NOMO-1 treated with dmso at 0.1 percent for 144 hours (cell line): Measurements from ENCODE around the gene PRRX2.
"Not testable (repeated sequence)": the region's sequence is repeated elsewhere in the genome, so short reads cannot be mapped to it uniquely, and the experiment has no call there.

ENCODE experiments used
- DNase-seq: peaks from one replicate; lab custom pipeline; 2025; ENCODE audit not compliant: unreplicated experiment; lab: John Stamatoyannopoulos, UW

Gene PRRX2

DNA sequence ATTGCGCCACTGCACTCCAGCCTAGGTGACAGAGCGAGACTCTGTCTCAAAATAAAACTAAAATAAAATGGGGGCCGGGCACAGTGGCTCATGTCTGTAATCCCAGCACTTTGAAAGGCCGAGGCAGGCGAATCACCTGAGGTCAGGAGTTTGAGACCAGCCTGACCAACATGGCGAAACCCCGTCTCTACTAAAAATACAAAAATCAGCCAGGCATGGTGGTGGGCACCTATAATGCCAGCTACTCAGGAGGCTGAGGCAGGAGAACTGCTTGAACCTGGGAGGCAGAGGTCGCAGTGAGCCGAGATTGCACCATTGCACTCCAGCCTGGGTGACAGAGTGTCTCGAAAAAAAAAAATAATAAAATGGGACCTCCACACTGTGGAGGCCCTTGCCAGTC lies 29.1 kb upstream of the PRRX2 start:
- DNase-seq = not testable (repeated sequence)

GRCh38 chr9:129637102-129637501 lies 28.3 kb upstream of the PRRX2 start:
- DNase-seq = peak; percentile 8

DNA sequence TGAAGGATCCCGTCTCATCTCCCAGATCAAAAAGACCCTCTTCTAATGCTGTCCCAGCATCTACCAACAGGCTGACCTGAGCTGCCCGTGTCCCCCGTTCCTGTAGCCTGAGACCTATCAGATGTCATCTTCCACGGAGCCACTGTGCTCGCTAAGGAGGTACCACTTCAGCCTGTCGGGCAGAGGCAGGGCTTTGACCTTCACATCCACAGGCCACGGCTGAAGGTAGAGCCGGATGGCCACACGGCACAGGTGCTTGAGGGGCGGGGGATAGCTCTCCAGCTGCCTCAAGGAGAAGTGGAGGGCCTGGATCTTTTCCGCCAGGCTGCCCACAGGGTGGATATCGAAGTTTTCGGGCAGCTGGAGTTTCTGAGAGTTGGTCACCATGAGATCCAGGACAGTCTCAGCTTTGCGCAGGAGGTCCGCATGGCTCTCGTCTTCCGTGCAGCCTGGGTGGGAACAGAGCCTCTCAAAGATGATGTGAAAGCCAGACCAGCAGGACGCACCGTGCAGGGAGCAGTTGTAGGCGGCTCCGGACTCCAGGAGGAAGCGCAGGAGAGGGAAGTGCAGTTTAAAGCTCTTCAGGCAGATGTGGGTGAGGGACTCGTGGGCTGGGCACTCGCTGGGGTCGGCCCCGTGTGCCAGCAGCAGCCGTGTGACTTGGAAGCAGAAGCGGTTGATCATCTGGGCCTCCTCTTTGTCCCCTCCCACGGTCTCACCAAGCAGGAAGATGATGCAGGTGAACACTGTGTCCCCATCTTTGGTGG lies 27.6 kb upstream of the PRRX2 start:
- DNase-seq = no peak

DNA sequence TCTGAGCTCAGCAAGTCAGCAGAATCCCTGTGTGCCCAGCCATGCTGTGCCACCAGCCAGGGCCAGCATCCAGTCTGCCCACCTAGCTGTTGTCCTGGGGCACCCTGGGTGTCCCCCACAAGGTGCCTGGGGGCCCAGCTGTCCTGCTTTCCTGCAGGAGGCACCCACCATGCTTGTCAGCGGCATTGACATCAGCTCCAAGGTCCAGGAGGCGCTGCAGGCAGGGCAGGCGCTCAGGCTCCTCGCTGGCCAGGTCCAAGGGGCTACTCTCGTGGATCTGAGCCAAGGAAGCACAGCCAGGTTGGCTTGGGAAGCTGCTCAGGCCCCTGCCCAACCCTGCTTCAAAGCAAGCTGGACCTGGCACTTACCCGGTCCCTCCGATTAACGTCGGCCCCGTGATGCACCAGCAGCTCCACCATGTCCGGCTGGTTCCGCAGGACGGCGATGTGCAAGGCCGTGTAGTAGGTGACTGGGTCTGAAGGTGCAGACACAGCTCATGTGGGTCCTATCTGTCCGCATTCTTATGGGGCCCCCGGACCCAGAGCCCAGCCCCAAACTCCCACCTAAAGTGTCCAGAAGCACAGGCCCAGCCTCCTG lies 26.3 kb upstream of the PRRX2 start:
- no peak for DNase-seq

DNA sequence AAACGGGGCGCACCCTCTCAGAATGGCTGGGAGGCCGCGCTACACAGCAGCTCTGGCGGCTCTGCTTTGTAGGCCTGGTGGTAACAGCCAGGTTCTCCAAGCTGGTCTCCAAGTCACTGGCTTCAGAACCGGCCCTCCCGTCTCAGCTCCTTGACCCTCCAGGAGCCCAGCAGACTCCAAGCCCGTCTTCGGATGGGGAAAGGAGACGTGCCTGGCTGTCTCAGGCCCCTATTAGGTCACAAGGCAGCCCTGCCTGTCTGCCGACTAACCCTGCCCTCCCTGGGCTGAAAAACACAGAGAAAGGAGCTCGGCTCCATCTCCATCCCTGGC lies 25.7 kb upstream of the PRRX2 start:
- DNase-seq = no peak

GRCh38 chr9:129640086-129640870 lies 25.2 kb upstream of the PRRX2 start:
- no peak for DNase-seq

GRCh38 chr9:129640871-129641749 lies 24.3 kb upstream of the PRRX2 start:
- no peak for DNase-seq

GRCh38 chr9:129641750-129642585 lies 23.5 kb upstream of the PRRX2 start, which contains the start of gene ASB6:
Gene ASB6, minus strand, starts transcription at chr9:129642151. Its CDS starts 152 bp downstream, at chr9:129641999.
- peak; percentile 94 for DNase-seq

- no peak for DNase-seq
Measured at GRCh38 chr9:129643706-129644105, 21.7 kb upstream of the PRRX2 start.

DNA sequence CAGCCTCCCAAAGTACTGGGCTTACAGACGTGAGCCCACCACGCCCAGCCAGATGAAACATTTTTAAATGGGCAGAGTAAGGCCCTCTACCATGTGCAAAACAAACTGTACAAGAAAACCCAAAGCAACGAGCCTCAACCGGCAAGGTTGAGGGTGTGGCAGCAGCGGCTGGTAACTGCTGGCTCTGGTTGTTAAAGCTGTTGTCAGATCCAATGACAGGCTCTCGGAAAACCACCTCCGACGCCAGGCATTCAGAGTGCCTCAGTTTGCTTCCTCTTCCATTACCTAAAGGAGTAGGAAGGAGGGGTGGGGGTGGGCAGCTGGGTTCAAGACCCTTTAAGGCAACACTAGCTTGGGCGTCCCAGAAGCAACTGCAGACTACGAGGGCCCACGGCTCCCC lies 21.1 kb upstream of the PRRX2 start:
- no peak for DNase-seq

- DNase-seq = no peak
Measured at GRCh38 chr9:129644902-129645301, 20.5 kb upstream of the PRRX2 start.

GRCh38 chr9:129646252-129646651 lies 19.2 kb upstream of the PRRX2 start:
- DNase-seq = no peak

- no peak for DNase-seq
Measured at GRCh38 chr9:129646654-129647053, 18.8 kb upstream of the PRRX2 start.

DNA sequence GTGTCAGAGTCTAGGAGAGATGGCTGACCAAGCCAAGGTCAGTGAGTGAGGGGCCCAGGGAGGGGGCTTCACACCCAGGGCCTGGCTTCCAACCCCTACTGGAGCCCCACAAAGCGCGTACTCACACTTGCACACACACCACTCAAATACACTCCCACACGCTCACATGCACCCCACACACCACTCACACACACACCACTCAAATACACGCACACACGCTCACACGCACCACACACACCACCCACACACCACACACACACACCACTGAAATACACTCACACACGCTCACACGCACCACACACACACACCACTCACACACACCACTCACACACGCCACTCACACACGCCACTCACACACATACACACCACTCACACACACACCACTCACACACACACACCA lies 17.8 kb upstream of the PRRX2 start:
- no peak for DNase-seq

DNA sequence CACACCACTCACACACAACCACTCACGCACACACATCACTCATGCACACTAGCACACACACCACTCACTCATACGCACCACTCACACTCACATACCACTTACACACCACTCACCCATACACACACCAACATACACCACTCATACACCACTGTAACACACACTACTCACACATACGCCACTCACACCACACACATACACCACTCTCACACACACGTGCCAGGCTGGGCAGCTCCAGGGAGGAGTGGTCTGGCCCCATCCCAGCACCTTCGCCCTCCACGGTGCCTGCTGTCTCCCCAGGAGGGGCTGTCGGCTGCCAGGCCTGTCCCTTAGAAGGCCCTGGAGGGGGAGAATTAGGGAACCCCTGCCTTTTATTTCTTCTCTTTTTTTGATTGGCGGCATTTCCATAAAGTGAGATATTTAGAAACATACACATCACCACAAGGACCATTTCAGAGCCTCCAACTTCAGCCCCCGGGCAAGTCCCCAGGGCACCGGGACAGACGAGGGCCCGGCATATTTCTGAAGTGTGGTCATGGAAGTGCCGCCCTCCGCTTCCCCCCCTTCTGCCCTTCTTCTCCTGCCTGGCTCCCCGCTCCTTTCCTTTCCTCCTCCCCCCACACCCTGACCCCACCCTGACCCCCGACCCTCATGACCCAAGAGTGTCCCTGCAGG lies 17.2 kb upstream of the PRRX2 start:
- no peak for DNase-seq

DNA sequence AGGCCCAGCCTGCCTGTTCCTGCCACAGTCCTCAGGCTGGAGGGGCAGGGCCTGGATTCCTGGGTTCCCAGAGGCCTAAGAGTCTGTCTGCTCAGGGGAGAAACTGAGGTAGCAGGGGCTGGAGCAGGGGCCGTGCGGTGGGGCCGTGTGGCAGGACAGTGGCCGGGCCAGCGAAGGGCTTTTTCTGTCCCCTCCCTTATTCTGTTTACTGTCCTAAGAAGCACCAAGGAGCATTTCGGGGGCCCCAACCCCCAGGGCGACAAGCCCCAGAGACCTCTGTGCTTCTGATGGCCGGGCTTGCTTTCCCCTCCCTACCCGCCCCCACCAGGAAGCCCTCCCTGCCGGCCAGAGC lies 16.7 kb upstream of the PRRX2 start:
- no peak for DNase-seq

DNA sequence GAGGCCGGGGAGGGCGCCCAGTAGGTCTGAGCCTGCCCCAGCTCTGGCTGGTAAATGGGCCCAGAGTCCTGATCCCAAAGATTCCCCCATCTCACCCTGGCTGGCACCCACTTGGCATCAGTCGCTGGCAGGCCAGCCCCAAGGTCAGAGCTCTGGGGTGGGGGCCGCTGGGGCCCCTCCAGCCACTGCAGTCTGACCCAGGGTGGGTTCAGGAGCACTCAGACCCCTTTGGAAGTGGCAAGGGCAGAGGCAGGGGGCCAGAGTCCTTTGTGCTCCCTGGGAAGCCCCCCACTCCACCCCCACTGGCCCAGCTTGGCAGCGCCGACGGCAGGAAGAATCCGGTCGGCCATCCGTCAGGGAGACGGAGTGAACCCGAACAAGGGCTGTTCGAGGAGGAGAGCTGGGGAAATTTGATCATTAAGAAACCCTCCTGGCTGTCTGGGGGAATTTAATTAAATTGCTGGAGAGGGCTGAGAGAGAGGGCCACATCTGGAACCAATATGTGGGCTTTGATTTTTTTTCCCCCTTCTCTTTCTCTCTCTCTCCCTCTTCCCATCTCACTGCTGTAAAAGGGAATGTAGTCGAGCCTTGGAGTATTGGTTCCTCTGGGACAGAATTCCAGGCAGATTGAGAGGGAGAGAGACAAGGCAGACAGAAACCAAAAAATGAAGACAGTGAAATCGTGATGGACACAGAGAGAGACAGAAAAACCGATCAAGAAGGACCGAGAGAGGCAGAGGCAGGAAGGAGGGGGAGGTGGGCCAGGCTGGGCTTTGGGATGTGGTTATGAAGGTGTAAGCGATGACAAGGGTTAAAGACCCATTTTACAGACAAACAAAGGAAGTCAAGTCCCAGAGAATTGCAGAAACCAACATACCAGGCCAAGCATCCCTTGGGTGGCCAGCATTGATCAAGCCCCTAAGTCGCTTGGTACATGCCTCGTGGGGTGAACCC lies 15.4 kb upstream of the PRRX2 start:
- no peak for DNase-seq

DNA sequence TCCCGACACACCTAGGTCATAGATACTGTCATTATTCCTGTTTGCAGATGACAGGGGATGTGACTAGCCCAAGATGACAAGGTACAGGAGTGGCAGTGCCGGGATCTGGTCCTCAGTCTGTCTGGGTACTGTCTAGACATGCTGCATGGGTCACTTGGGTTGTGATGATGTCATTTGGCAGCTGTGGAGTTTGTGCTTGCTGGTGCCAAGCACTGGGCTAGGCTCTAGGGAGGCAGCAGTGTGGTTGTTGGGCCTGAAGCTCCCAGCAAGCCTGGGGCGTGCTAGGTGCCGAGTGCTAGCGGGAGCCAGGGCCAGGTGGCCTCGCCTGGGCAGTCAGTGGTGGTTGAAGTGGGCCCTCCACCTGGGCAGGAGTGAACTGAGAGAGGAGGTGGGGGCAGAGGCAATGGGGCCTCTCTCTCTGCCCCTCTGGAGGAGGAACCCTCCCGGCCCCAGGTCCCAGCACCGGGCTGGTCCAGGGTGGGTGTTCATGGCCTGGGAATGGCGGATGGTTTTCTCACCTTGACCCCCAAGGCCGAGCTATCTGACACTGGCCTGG lies 14.7 kb upstream of the PRRX2 start:
- DNase-seq = no peak
